Duodenal mucosa (tissue), 2 donors: ENCODE results near the gene ASIC1.
A peak's percentile ranks its signal among the peaks of the same experiment; 100 is the strongest.
"Not testable (repeated sequence)": the region's sequence is repeated elsewhere in the genome, so short reads cannot be mapped to it uniquely, and the experiment has no call there.

ENCODE experiments used
- H3K27ac ChIP-seq: one replicate; pipeline ENCODE4 v1.7.0; 2013; ENCODE audit warnings: low read depth, low read length
- H3K27me3 ChIP-seq, 2 donors: one replicate each; pipeline ENCODE4 v1.7.0; 2013; ENCODE audit warnings: low read length in 2 of 2, control low read depth in 1 of 2; ENCODE audit not compliant: insufficient read depth in 2 of 2, control insufficient read depth in 1 of 2
- H3K36me3 ChIP-seq, 2 donors: one replicate each; pipeline ENCODE4 v1.7.0; 2013; ENCODE audit warnings: low read length in 2 of 2, control low read depth in 1 of 2; ENCODE audit not compliant: insufficient read depth in 2 of 2, control insufficient read depth in 1 of 2
- H3K4me1 ChIP-seq, 2 donors: one replicate each; pipeline ENCODE4 v1.7.0; 2013; ENCODE audit warnings: low read length in 2 of 2, control low read depth in 1 of 2; ENCODE audit not compliant: insufficient read depth in 2 of 2, control insufficient read depth in 1 of 2
- H3K4me3 ChIP-seq, 2 donors: one replicate each; pipeline ENCODE4 v1.7.0; 2013; ENCODE audit warnings: low read length in 2 of 2, low read depth in 1 of 2
- H3K9ac ChIP-seq, 2 donors: one replicate each; pipeline ENCODE4 v1.7.0; 2013; ENCODE audit warnings: low read length in 2 of 2, low read depth in 1 of 2
- H3K9me3 ChIP-seq, 2 donors: one replicate each; pipeline ENCODE4 v1.7.0; 2013; ENCODE audit warnings: low read length in 2 of 2, control low read depth in 1 of 2; ENCODE audit not compliant: control insufficient read depth in 1 of 2

Gene ASIC1

GRCh38 chr12:50022903-50023302, 34.5 kb upstream of the ASIC1 start:
- H3K27me3 ChIP-seq, result no peaks in the 10 kb centered on the region
- H3K27ac ChIP-seq, result no peak overlapping the region
- no peaks in the 10 kb centered on the region for H3K36me3 ChIP-seq
- H3K4me1 ChIP-seq, result peaks cover 6 to 9% of the 10 kb centered on the region in 2 donors
- no peaks in the 10 kb centered on the region for H3K9me3 ChIP-seq
- no peak overlapping the region for H3K9ac ChIP-seq
- H3K4me3 ChIP-seq, result no peak overlapping the region

DNA sequence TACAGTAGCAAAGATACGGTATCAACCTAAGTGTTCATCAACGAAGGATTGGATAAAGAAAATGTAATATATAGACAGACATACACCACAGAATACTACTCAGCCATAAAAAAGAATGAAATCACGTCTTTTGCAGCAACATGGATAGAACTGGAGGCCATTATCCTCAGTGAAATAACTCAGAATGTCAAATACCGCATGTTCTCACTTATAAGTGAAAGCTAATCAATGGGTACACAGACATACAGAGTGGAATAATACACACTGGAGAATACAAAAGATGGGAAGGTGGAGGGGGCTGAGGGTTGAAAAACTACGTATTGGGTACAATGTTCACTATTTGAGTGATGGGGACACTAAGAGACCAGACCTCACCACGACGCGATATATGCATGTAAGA, 33.2 kb upstream of the ASIC1 start:
- Histone ChIP-seq H3K27me3 (no peaks in the 10 kb centered on the region), H3K27ac (no peak overlapping the region), H3K4me1 (peaks cover 6 to 9% of the 10 kb centered on the region in 2 donors), H3K4me3 (peak overlapping the region; percentile 74 to 96), H3K9ac (peak overlapping the region in 1 of 2 donors; percentile 85), H3K36me3 (no peaks in the 10 kb centered on the region), H3K9me3 (no peaks in the 10 kb centered on the region)

- Histone ChIP-seq H3K4me1 (peaks cover 6 to 9% of the 10 kb centered on the region in 2 donors), H3K9ac (peak overlapping the region; percentile 69 to 85), H3K27ac (no peak overlapping the region)
Measured at GRCh38 chr12:50024805-50025186, 32.6 kb upstream of the ASIC1 start.

GRCh38 chr12:50025187-50026059, 32.0 kb upstream of the ASIC1 start, which contains the start of gene RACGAP1:
TSS of gene RACGAP1 (minus strand) at chr12:50025494. CDS start at chr12:50016715, 8,779 bp downstream.
- Histone ChIP-seq H3K9me3 (no peaks in the 10 kb centered on the region), H3K27ac (no peak within 1 kb of the TSS), H3K36me3 (no peaks in the 10 kb centered on the region), H3K27me3 (no peaks in the 10 kb centered on the region), H3K4me1 (peaks cover 6 to 9% of the 10 kb centered on the region in 2 donors), H3K9ac (peak within 1 kb of the TSS; percentile 69 to 85), H3K4me3 (peak within 1 kb of the TSS; percentile 74 to 96)

More at GRCh38 chr12:50024805-50025186, 32.6 kb upstream of the ASIC1 start:
- Histone ChIP-seq H3K36me3 (no peaks in the 10 kb centered on the region), H3K9me3 (no peaks in the 10 kb centered on the region), H3K27me3 (no peaks in the 10 kb centered on the region), H3K4me3 (peak overlapping the region; percentile 74 to 96)

GRCh38 chr12:50026691-50027090, 30.7 kb upstream of the ASIC1 start:
- H3K4me3 ChIP-seq, result no peak overlapping the region
- H3K4me1 ChIP-seq, result peaks cover 6 to 9% of the 10 kb centered on the region in 2 donors
- no peak overlapping the region for H3K9ac ChIP-seq
- no peaks in the 10 kb centered on the region for H3K27me3 ChIP-seq
- no peaks in the 10 kb centered on the region for H3K9me3 ChIP-seq
- H3K27ac ChIP-seq, result no peak overlapping the region
- H3K36me3 ChIP-seq, result no peaks in the 10 kb centered on the region

- H3K4me3 ChIP-seq, H3K4me1 ChIP-seq, H3K9me3 ChIP-seq, H3K27ac ChIP-seq, H3K36me3 ChIP-seq, H3K27me3 ChIP-seq, H3K9ac ChIP-seq: not testable (repeated sequence)
Measured at GRCh38 chr12:50030449-50030848, 26.9 kb upstream of the ASIC1 start.

- Histone ChIP-seq H3K4me3 (peak overlapping the region; percentile 43 to 53), H3K36me3 (no peaks in the 10 kb centered on the region), H3K9me3 (no peaks in the 10 kb centered on the region), H3K4me1 (no peaks in the 10 kb centered on the region), H3K27me3 (peaks cover 0 to 10% of the 10 kb centered on the region in 2 donors), H3K27ac (no peak overlapping the region), H3K9ac (no peak overlapping the region)
Measured at GRCh38 chr12:50032515-50032853, 24.9 kb upstream of the ASIC1 start.

- H3K4me1 ChIP-seq, result no peaks in the 10 kb centered on the region
- H3K27ac ChIP-seq, result no peak overlapping the region
- peak overlapping the region; percentile 43 to 53 for H3K4me3 ChIP-seq
- H3K36me3 ChIP-seq, result no peaks in the 10 kb centered on the region
- H3K9ac ChIP-seq, result no peak overlapping the region
- H3K27me3 ChIP-seq, result peaks cover 0 to 10% of the 10 kb centered on the region in 2 donors
- no peaks in the 10 kb centered on the region for H3K9me3 ChIP-seq
Measured at GRCh38 chr12:50032854-50033581, 24.4 kb upstream of the ASIC1 start.

DNA sequence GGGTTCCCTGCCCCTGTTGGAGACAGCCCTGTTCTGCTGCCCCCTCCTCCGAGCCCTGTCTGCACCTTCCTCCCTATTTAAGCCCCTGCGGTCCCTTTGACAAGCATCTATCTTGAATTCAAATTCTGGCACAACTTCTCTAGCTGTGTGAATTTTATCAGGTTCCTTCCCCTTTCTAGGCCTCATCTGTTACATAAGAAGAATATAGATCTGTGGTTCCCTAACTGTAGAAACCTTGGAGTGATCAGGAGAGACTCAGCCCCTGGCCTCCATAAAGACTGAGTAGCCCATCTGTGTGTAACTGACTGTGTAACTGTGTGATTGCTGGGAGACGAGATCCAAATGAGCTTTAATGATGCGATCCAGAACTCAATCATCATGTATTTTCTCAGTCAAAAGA, 19.1 kb upstream of the ASIC1 start:
- H3K27me3 ChIP-seq, result no peaks in the 10 kb centered on the region
- H3K36me3 ChIP-seq, result no peaks in the 10 kb centered on the region
- no peak overlapping the region for H3K27ac ChIP-seq
- no peak overlapping the region for H3K9ac ChIP-seq
- no peak overlapping the region for H3K4me3 ChIP-seq
- no peaks in the 10 kb centered on the region for H3K9me3 ChIP-seq
- H3K4me1 ChIP-seq, result no peaks in the 10 kb centered on the region

DNA sequence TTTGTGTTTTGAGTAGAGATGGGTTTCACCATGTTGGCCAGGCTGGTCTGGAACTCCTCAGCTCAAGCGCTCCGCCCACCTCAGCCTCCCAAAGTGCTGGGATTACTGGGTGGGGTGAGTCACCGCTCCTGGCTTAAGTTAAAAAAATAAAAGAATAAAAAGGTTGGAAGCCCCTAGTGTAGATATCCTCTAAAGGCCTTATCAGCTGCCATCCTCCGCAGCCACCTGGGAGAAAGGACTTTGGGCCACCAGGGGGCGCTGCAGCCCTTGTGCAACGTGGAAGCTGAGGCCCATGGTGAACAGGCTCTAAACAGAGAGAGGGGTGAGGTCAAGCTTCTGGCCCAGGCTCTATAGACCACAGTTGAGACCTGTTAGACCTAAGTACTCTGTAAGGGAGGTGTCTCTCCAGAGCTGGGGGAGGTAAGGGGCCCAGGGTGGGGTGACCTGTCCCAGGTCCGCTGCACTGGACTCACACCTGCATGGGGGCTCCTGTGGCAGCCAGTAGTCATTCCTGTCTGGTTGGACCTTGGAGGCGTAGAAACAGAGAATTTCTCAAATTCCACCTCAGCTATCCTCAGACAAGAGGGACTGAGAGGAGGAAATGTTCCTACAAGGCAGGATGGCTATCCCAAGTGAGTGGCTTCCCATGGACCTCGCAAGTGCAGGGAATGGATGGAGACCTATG, 18.1 kb upstream of the ASIC1 start:
- no peaks in the 10 kb centered on the region for H3K36me3 ChIP-seq
- no peak overlapping the region for H3K27ac ChIP-seq
- no peaks in the 10 kb centered on the region for H3K4me1 ChIP-seq
- H3K9me3 ChIP-seq, result no peaks in the 10 kb centered on the region
- H3K9ac ChIP-seq, result no peak overlapping the region
- H3K27me3 ChIP-seq, result no peaks in the 10 kb centered on the region
- no peak overlapping the region for H3K4me3 ChIP-seq
